Glomerular endothelial cell (primary cell): ENCODE results near the gene SMIM13. TPM values are rescaled to one million over a fixed set of nuclear protein-coding genes. Genes with fewer than 3 reads are reported as not detected.
A peak's percentile ranks its signal among the peaks of the same experiment; 100 is the strongest.
"Not testable (repeated sequence)": the region's sequence is repeated elsewhere in the genome, so short reads cannot be mapped to it uniquely, and the experiment has no call there.

Source experiments
- DNase-seq: peaks from one replicate; pipeline ENCODE4 v3.0.0-alpha.2; 2011; ENCODE audit warnings: low read depth, low spot score; ENCODE audit errors: extremely low read depth
- total RNA-seq: library from RNA; depleted of rRNA; stranded (reverse); fragments of >200 nt; gene quantifications from 2 replicates; pipeline ENCODE4 v1.2.3, GENCODE V29; 2015

The SMIM13 gene
- total RNA-seq, 1 donor from 2014 or later: 18.3 TPM

GRCh38 chr6:11083491-11083890 lies 10.1 kb upstream of the SMIM13 start:
- DNase-seq: no peak

GRCh38 chr6:11083956-11084355 lies 9.7 kb upstream of the SMIM13 start:
- no peak for DNase-seq

GRCh38 chr6:11085758-11086435 lies 7.7 kb upstream of the SMIM13 start:
- no peak for DNase-seq

- not testable (repeated sequence) for DNase-seq
Observed at GRCh38 chr6:11087141-11087812, 6.4 kb upstream of the SMIM13 start.

- DNase-seq: no peak
Observed at GRCh38 chr6:11089695-11090094, 3.9 kb upstream of the SMIM13 start.

GRCh38 chr6:11091141-11091540 lies 2.5 kb upstream of the SMIM13 start:
- DNase-seq: not testable (repeated sequence)

GRCh38 chr6:11092668-11093375 lies 812 bp upstream of the SMIM13 start:
- no peak for DNase-seq

- no peak for DNase-seq
Observed at GRCh38 chr6:11093376-11093625, 333 bp upstream of the SMIM13 start.

GRCh38 chr6:11094411-11094851 lies 797 bp downstream of the SMIM13 start:
- DNase-seq: no peak

GRCh38 chr6:11094941-11095340 lies 1.3 kb downstream of the SMIM13 start:
- DNase-seq: no peak

- DNase-seq: no peak
Observed at GRCh38 chr6:11096109-11096508, 2.5 kb downstream of the SMIM13 start.

- no peak for DNase-seq
Observed at GRCh38 chr6:11097476-11097875, 3.8 kb downstream of the SMIM13 start.

- no peak for DNase-seq
Observed at GRCh38 chr6:11098004-11098403, 4.4 kb downstream of the SMIM13 start.

- no peak for DNase-seq
Observed at GRCh38 chr6:11101417-11101816, 7.8 kb downstream of the SMIM13 start.

GRCh38 chr6:11103065-11103464 lies 9.4 kb downstream of the SMIM13 start:
- DNase-seq: no peak

- DNase-seq: no peak
Observed at GRCh38 chr6:11108726-11109125, 15.1 kb downstream of the SMIM13 start.

- DNase-seq: no peak
Observed at GRCh38 chr6:11110921-11111768, 17.5 kb downstream of the SMIM13 start, which contains the start of gene ERVFRD-1. Gene ERVFRD-1, minus strand, starts transcription at chr6:11111725. Its CDS starts 6,415 bp downstream, at chr6:11105310.

GRCh38 chr6:11111769-11112437 lies 18.3 kb downstream of the SMIM13 start:
- DNase-seq: peak; percentile 78

- DNase-seq: no peak
Observed at GRCh38 chr6:11113038-11113437, 19.4 kb downstream of the SMIM13 start.

GRCh38 chr6:11115808-11116536 lies 22.3 kb downstream of the SMIM13 start:
- not testable (repeated sequence) for DNase-seq
